NCI-H2171 (cell line): Measurements from ENCODE around the gene EHMT2.
"Not testable (repeated sequence)": the region's sequence is repeated elsewhere in the genome, so short reads cannot be mapped to it uniquely, and the experiment has no call there.

Experiments
- DNase-seq: peaks from one replicate; lab custom pipeline; 2025; lab: John Stamatoyannopoulos, UW

Gene EHMT2

DNA sequence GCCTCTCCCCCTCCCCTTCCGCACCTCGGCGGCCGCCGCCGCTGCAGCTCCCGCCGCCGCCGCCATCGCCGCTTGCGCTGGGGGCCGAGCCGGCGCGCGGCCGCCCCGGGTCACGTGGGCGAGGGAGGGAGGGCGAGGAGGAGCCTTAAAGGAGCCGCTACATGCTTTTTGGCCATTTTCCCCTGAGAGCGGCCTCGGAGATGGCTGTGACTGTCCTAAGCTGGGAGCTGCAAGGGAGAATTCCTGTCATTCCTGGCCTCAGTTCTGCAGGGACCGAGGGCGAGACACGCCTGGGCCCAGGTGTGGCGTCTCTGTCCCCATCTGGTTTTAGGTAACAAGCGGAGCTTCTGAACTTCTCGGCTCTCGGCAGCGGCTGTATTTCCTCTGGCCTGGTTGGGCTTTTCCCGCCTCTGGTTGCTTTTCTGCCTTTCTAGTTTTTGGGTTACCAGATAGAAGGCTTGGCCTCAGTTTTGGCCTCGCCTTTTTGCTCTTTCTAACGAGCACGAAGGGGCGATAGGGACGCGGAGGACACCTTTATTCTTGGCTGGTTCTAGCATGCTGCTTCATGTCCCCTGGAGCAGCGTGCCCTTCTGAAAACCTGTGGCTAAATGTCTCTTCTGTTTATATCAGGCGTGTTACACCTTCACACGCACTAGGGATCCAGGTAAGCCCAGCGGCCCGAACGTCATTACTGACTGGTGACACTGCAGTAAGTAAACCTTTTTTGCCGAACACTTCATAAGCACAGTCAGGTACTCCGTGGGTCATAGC, at the start of gene EHMT2:
Gene EHMT2 (minus strand): TSS at position 87 of the 771 bp plus-strand sequence. CDS start 21 bp downstream, at position 66.
- peak; percentile 95 for DNase-seq

DNA sequence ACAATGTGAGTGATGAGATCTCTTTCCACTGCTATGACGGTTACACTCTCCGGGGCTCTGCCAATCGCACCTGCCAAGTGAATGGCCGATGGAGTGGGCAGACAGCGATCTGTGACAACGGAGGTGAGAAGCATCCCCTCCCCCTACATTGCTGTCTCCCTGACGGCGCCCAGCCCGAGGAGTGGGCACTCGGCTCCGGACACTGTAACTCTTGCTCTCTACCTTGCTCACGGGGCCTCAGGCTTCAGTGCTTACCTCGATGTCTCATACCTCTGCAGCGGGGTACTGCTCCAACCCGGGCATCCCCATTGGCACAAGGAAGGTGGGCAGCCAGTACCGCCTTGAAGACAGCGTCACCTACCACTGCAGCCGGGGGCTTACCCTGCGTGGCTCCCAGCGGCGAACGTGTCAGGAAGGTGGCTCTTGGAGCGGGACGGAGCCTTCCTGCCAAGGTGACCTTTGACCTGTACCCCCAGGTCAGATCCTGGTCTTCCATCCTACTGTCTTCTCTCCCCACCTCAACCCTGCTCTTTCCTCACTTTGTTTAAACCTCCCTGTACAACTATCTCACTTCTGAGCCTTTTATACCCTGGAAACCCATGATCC, 49.7 kb upstream of the EHMT2 start:
- DNase-seq = no peak

DNA sequence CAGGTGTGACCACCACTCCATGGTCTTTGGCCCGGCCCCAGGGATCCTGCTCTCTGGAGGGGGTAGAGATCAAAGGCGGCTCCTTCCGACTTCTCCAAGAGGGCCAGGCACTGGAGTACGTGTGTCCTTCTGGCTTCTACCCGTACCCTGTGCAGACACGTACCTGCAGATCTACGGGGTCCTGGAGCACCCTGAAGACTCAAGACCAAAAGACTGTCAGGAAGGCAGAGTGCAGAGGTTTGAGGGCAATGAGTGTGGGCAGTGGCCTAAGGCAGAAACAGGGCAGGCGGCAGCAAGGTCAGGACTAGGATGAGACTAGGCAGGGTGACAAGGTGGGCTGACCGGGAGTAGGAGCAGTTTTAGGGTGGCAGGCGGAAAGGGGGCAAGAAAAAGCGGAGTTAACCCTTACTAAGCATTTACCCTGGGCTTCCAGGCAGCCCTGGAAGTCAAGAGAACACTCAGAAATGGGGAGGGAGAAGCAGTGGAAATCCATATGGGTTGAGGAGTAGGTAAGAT, 48.9 kb upstream of the EHMT2 start:
- DNase-seq = no peak

DNA sequence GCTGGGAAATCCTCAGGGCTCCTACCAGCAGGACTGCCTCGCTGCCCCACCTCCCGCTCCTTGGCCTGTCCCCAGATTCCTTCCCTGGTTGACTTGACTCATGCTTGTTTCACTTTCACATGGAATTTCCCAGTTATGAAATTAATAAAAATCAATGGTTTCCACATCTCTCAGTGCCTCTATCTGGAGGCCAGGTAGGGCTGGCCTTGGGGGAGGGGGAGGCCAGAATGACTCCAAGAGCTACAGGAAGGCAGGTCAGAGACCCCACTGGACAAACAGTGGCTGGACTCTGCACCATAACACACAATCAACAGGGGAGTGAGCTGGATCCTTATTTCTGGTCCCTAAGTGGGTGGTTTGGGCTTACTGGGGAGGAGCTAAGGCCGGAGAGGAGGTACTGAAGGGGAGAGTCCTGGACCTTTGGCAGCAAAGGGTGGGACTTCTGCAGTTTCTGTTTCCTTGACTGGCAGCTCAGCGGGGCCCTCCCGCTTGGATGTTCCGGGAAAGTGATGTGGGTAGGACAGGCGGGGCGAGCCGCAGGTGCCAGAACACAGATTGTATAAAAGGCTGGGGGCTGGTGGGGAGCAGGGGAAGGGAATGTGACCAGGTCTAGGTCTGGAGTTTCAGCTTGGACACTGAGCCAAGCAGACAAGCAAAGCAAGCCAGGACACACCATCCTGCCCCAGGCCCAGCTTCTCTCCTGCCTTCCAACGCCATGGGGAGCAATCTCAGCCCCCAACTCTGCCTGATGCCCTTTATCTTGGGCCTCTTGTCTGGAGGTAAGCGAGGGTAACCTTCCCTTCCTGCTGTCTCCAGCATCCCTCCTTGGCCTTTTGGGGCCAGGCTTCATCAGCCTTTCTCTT, 48.2 kb upstream of the EHMT2 start, which contains the start of gene CFB:
Gene CFB (plus strand): TSS at position 589 of the 863 bp plus-strand sequence. CDS start 127 bp downstream, at position 716.
- DNase-seq = no peak

DNA sequence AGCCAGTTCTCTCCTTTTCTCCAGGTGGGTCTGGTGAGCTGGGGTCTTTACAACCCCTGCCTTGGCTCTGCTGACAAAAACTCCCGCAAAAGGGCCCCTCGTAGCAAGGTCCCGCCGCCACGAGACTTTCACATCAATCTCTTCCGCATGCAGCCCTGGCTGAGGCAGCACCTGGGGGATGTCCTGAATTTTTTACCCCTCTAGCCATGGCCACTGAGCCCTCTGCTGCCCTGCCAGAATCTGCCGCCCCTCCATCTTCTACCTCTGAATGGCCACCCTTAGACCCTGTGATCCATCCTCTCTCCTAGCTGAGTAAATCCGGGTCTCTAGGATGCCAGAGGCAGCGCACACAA, 47.6 kb upstream of the EHMT2 start:
- DNase-seq = no peak

DNA sequence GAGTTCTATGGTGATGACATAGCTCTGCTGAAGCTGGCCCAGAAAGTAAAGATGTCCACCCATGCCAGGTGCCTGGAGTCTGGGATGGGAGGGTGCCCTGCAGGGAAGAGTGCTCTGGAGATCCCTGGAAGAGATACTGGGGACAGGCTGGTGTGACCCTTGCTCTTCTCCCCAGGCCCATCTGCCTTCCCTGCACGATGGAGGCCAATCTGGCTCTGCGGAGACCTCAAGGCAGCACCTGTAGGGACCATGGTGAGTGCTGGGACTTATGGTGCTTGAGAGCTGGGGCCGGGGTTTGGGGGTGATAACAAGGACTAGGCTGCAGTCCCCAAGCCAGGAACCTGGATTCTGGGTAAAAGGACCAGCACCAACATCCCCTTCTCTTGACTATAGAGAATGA, 46.2 kb upstream of the EHMT2 start:
- DNase-seq = no peak

DNA sequence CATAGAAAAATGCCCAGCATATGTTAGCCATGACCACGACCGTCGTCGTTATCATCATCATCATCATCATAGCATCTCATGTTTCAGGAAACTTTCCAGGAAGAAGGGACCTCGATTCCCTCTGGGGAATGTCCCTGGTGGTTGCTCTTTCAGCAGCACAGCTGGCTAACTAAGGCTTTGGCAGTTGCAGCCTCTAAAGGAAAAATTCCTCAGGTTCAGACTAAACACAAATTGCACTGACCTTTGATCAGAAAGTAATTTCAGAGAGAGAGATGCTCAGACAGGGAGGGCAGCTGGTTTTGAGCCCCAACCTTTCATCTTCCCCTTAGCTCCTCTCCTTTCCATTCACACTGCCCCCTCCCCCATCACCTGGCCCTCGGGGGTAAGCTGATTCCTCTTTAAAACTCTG, 42.8 kb upstream of the EHMT2 start:
- DNase-seq = peak; percentile 10

DNA sequence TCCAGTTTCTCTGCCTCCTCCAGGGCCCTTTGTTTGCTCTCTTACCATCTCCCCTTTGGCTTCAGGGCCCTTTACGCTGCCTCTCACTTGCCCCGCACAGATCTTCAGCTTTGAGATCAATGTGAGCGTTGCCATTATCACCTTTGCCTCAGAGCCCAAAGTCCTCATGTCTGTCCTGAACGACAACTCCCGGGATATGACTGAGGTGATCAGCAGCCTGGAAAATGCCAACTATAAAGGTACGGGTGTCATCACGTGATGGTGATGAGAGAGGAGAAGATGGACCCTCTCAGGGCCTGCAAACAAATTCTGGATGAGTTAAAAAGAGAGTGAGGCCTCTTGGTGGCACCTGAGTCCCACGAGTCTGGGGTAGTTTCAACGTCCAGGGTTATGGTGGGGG, 38.3 kb upstream of the EHMT2 start:
- no peak for DNase-seq

DNA sequence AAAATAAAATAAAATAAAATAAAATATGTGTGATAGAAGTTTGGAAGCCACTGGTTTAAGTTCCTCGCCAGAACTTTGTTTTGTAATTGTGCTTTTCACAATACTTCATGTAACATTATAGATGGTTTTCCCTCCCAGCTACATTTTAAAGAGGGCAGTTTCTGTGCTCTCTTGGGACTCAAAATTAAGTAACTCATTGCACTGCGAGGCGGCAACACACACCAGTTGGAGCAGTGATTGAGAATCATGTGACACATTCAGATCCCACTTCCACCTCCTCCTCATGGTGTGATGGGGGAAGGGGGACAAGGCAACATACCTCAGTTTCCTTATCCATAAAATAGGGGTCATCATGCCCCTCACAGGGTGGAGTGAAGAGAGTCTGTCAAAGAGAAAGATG, 37.5 kb upstream of the EHMT2 start:
- no peak for DNase-seq

DNA sequence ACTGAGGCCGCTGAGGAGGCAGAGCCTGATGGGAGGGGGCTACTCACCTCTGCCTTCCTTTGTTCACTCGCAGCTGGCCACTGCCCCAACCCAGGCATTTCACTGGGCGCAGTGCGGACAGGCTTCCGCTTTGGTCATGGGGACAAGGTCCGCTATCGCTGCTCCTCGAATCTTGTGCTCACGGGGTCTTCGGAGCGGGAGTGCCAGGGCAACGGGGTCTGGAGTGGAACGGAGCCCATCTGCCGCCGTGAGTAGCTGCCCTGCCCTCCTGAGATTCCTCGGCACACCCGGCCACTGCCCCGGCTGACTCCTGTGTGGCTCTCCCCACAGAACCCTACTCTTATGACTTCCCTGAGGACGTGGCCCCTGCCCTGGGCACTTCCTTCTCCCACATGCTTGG, 36.0 kb upstream of the EHMT2 start:
- DNase-seq = no peak

DNA sequence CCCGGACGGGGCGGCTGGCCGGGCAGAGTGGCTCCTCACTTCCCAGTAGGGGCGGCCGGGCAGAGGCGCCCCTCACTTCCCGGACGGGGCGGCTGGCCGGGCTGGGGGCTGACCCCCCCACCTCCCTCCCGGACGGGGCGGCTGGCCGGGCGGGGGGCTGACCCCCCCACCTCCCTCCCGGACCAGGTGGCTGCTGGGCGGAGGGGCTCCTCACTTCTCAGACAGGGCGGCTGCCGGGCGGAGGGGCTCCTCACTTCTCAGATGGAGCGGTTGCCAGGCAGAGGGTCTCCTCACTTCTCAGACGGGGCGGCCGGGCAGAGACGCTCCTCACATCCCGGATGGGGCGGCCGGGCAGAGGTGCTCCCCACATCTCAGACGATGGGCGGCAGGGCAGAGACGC, 34.6 kb upstream of the EHMT2 start:
- not testable (repeated sequence) for DNase-seq

DNA sequence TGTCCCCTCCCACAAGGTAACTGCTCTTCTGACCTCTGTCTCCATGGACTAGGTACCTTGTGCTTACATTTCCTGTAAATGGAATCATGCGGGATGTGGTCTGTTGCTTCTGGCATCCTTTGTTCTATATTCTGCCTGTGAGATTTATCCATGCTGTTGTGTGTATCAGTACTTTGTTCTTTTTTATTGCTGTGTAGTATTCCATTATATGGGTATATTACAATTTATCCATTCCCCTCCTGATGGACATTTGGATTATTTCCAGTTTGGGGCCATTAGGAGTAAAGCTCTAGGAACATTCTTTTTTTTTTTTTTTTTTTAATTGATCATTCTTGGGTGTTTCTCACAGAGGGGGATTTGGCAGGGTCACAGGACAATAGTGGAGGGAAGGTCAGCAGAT, 33.5 kb upstream of the EHMT2 start:
- DNase-seq = no peak

DNA sequence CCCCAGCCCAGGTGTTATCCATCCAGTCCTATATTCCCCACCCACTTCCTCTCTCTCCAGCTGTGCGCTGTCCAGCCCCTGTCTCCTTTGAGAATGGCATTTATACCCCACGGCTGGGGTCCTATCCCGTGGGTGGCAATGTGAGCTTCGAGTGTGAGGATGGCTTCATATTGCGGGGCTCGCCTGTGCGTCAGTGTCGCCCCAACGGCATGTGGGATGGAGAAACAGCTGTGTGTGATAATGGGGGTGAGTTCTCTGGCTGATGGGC, 31.1 kb upstream of the EHMT2 start:
- DNase-seq = no peak

DNA sequence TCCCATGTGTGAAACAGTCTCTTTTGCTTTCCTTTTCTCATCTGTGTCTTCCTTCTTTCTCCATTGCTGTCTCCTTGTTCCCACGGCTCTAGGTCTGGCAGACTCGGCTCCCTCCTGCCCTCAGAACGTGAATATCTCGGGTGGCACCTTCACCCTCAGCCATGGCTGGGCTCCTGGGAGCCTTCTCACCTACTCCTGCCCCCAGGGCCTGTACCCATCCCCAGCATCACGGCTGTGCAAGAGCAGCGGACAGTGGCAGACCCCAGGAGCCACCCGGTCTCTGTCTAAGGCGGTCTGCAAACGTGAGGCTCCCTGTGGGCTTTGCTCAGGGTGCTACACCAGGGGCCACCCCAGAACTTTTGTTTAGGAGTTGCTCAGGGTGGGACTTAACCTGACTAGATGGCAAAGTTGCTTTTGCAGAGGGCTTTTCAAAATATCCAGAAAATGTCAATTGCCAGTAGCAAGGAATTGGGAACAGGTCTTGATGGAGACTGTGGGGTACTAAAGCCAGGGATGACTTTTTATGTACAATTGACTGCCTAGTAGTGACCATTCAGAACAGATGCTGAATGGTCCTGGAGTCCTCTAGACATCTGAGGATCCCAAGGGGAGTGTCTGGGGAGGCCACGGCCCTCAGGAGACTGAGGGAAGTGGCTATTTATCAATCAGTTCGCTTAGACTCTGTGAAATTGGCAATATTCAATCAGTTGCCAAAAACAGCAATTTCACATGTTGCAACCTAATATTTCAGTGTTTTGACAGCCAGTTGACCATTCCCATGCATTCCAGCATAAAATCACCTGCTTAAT, 30.6 kb upstream of the EHMT2 start:
- no peak for DNase-seq

DNA sequence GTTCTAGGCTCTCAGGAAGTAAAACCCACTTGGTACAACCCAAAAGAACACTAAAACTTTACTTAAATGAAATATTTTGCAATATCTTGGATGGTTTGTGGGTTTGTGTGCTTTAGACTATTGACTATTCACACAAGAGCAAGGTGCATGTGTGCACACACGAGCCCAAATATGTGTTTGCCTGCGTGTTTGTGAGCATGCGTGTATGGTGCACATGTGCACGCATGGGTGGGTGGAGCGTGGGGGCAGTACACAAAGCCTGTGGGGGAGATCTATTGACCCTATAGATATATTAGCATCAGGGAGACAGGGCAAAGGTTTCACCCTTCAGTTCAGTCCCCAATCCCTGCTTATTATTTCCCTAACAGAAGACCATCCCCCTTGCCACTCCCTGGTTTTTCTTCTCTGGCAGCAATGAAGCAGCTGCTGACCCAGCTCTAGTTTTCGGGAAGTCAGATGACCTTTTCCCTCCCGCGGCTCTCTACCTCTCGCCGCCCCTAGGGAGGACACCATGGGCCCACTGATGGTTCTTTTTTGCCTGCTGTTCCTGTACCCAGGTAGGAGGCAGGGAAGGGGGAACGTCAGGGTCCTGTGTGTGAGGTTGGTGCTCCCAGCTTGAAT, 29.9 kb upstream of the EHMT2 start, which contains the start of gene C2:
Gene C2 (plus strand): TSS at position 476 of the 621 bp plus-strand sequence. CDS start 36 bp downstream, at position 512.
- no peak for DNase-seq

DNA sequence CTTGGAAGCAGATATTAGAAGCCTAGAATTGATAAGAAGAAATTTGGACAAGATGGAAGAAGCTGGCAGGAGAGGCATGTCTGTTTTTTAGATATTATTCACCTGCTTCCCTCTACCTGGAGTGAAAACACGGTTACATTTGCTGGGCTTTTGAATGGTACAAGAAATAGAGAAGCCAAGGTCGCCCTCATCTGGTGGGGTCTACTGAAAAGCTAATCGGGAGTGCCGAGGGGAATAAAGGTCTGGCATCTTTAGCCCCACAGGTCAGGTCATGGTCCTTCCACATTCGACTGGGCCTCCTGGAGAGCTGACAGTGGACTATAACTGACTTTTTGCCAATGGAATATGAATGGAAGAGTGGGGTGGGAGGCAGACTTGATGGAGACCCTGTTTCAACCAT, 25.4 kb upstream of the EHMT2 start:
- DNase-seq = no peak

DNA sequence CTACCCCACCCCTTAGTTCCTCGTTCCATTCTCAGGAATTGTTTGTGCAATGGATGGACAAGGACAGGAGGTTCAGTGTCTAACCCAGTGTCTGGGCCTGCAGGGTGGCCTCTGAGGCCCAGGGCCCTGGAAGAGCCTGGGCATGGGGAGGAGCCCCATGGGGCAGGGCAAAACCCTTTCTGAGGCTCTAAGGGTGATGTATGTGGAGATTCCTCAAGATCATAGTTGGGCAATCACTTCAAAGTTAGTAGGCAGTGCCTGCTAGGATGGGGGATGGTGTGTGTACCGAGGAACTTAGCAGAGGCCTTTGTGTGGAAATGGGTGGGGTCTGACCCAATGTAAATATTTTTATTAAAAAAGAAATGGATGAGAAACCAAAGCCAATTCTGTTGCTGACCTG, 23.3 kb upstream of the EHMT2 start:
- no peak for DNase-seq

DNA sequence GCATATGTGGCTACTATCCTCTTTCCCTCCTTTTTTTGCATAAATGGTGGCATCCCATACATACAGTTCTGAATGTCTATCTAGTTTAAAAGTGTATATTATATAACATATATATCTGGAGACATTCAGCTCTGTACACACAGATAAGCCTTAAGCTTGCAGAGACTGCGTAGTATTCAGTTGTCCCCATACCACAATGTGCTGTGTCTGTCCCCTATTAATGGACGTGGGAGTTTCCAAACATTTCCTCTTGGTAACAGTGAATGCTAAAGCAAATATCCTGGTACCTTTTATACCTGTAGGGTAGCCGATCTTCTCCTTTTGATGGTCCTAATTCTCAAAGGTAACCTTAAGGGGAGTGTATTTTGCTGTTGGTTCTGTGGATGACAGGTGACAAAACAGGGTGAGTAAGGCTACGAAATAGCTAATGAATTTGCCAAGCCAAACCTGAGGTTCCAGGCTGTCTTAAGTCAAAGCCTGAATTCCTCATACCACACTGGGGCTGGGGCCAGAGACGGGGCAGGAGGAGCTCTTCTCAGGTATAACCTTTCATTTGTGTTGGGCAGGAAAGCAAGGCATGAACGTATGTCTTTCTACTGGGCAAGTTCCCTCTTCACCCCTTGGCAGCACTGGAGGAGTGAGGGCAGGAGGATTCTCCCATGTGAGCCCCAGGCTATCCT, 22.3 kb upstream of the EHMT2 start:
- no peak for DNase-seq

DNA sequence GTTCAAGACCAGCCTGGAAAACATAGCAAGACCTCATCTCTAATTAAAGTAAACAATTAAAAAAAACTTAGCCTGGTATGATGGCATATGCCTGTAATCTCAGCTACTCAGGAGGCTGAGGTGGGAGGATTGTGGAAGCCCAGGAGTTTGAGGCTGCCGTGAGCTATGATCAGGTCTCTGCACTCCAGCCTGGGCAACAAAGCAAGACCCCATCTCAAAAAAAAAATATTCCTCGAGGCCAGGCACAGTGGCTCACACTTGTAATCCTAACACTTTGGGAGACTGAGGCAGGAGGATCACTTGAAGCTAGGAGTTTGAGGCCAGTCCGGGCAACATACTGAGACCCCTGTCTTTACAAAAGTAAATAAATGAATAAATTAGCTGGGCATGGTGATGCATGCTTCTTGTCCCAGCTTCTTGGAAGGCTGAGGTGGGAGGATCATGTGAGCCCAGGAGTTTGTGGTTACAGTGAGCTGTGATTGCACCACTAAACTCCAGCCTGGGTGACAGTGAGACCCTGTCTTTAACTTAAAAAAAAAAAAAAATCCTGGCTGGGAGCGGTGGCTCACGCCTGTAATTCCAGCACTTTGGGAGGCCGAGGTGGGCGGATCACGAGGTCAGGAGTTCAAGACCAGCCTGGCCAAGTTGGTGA, 20.7 kb upstream of the EHMT2 start:
- no peak for DNase-seq

DNA sequence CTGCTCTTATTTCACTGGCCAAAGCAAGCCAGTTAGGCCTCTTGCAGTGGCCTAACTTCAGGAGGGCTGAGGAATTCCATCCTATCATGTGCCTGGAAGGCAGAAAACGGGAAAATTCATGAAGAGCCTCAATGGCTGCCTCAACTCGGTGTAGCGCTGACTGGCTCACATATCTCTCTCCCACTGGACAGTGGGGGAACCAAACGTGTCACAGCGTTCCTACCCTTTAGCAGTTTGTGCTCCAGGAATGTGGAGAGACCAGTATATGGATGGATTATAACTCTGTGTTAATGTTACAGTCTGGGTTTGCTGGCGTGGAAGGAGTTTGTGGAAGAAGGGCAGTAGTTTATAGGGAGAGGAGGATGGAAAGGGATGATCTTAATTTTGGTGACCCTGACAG, 18.3 kb upstream of the EHMT2 start:
- no peak for DNase-seq
